Urinary bladder (tissue), 4 donors: ENCODE data around the gene EMCN. TPM values are rescaled to one million over a fixed set of nuclear protein-coding genes. Genes with fewer than 3 reads are reported as not detected.

Experiments
- DNase-seq: peaks from one replicate; pipeline ENCODE4 v3.0.0-alpha.2; 2015; ENCODE audit errors: extremely low spot score
- H3K27ac ChIP-seq: one replicate; pipeline ENCODE4 v1.5.1; 2013; ENCODE audit warnings: low read depth, mild to moderate bottlenecking, moderate library complexity
- H3K36me3 ChIP-seq: one replicate; pipeline ENCODE4 v1.6.1; 2013; ENCODE audit warnings: mild to moderate bottlenecking, moderate library complexity; ENCODE audit not compliant: insufficient read depth
- H3K4me1 ChIP-seq: one replicate; pipeline ENCODE4 v1.6.1; 2013; ENCODE audit warnings: mild to moderate bottlenecking, moderate library complexity; ENCODE audit not compliant: insufficient read depth
- H3K4me3 ChIP-seq: one replicate; pipeline ENCODE4 v1.5.1; 2013; ENCODE audit warnings: low read depth, low read length
- WGBS: extraction: QIAGEN DNeasy Blood & Tissue Kit; methylation state at CpG from one replicate; pipeline ENCODE4 v1.1.7; 2013; 5-methylcytosine and 5-hydroxymethylcytosine counted together
- polyA plus RNA-seq: library from polyadenylated mRNA; stranded (reverse); fragments of 200-250 nt; gene quantifications from one replicate; pipeline ENCODE4 v1.2.3, GENCODE V29; 2013
- total RNA-seq: library from RNA; depleted of rRNA; stranded (reverse); fragments of >200 nt; gene quantifications from one replicate; pipeline ENCODE4 v1.2.3, GENCODE V29; 2014
- donor health status: healthy with polysubstance abuse.
- donor health status: healthy.

Gene EMCN
- total and polyA plus RNA-seq, 2 donors = 18.8 to 57.7 TPM

- DNase-seq = no peak
- no peak overlapping the region for H3K4me3 ChIP-seq
- no peaks in the 10 kb centered on the region for H3K36me3 ChIP-seq
- H3K27ac ChIP-seq = no peak overlapping the region
- WGBS = 58% methylated on average over 3 of the region's 3 CpGs
- H3K4me1 ChIP-seq = no peaks in the 10 kb centered on the region
These were observed 169.3 kb downstream of the EMCN start for GRCh38 chr4:100348473-100348872.

- Histone ChIP-seq H3K27ac (no peak overlapping the region), H3K4me1 (no peaks in the 10 kb centered on the region), H3K4me3 (no peak overlapping the region), H3K36me3 (no peaks in the 10 kb centered on the region)
- 93% methylated on average over 1 of the region's 1 CpG for WGBS
- no peak for DNase-seq
These were observed 170.6 kb downstream of the EMCN start for GRCh38 chr4:100347241-100347640.

GRCh38 chr4:100345585-100345984 is 172.2 kb downstream of the EMCN start:
- no peak for DNase-seq
- H3K27ac ChIP-seq = no peak overlapping the region
- no peaks in the 10 kb centered on the region for H3K4me1 ChIP-seq
- no peaks in the 10 kb centered on the region for H3K36me3 ChIP-seq
- H3K4me3 ChIP-seq = no peak overlapping the region
